Smooth muscle cell (in vitro differentiated cells): ENCODE measurements around the gene PNPLA2. TPM values are rescaled to one million over a fixed set of nuclear protein-coding genes. Genes with fewer than 3 reads are reported as not detected.

ENCODE experiments used
- DNase-seq: peaks from one replicate; lab custom pipeline; 2025; ENCODE audit not compliant: unreplicated experiment; lab: John Stamatoyannopoulos, UW
- H2AFZ ChIP-seq: fragments of 200-600 bp; sonication (generic); 2 replicates; pipeline ENCODE4 v1.6.0; 2016; ENCODE audit warnings: antibody characterized with exemption, low read depth, mild to moderate bottlenecking
- H3F3A ChIP-seq: fragments of 200-600 bp; sonication (generic); 2 replicates; pipeline ENCODE4 v1.6.0; 2017; ENCODE audit warnings: antibody characterized with exemption, low read depth
- H3K27ac ChIP-seq: fragments of 200-600 bp; sonication (generic); 2 replicates; pipeline ENCODE4 v1.5.1; 2016; ENCODE audit warnings: low read depth, mild to moderate bottlenecking
- H3K27me3 ChIP-seq: fragments of 200-600 bp; sonication (generic); 2 replicates; pipeline ENCODE4 v1.6.1; 2016; ENCODE audit warnings: low read depth, mild to moderate bottlenecking
- H3K36me3 ChIP-seq: fragments of 200-600 bp; sonication (generic); 2 replicates; pipeline ENCODE4 v1.5.1; 2016; ENCODE audit warnings: low read depth
- H3K4me1 ChIP-seq: fragments of 200-600 bp; sonication (generic); 2 replicates; pipeline ENCODE4 v1.5.1; 2016; ENCODE audit warnings: low read depth
- H3K4me2 ChIP-seq: fragments of 200-600 bp; sonication (generic); 2 replicates; pipeline ENCODE4 v1.6.0; 2016; ENCODE audit warnings: mild to moderate bottlenecking
- H3K4me3 ChIP-seq: fragments of 200-600 bp; sonication (generic); 2 replicates; pipeline ENCODE4 v1.5.1; 2016; ENCODE audit warnings: mild to moderate bottlenecking
- H3K79me2 ChIP-seq: fragments of 200-600 bp; sonication (generic); 2 replicates; pipeline ENCODE4 v1.6.0; 2016; ENCODE audit warnings: low read depth, mild to moderate bottlenecking
- H3K9ac ChIP-seq: fragments of 200-600 bp; sonication (generic); 2 replicates; pipeline ENCODE4 v1.6.0; 2016; ENCODE audit warnings: low read depth
- H3K9me3 ChIP-seq: fragments of 200-600 bp; sonication (generic); replicated peaks from 2 replicates; pipeline ENCODE4 v1.5.1; 2016; ENCODE audit warnings: low read depth
- H4K20me1 ChIP-seq: fragments of 200-600 bp; sonication (generic); 2 replicates; pipeline ENCODE4 v1.6.0; 2016; ENCODE audit warnings: low read depth
- WGBS: methylation state at CpG from one replicate; pipeline ENCODE4 v1.1.7; 2016; ENCODE audit warnings: low lambda C conversion rate; 5-methylcytosine and 5-hydroxymethylcytosine counted together
- polyA plus RNA-seq: library from polyadenylated mRNA; unstranded; fragments of >200 nt; fragmentation: Nextera tagmentation; extraction: Ambion mirVana; gene quantifications from 2 replicates; pipeline ENCODE4 v1.2.1, GENCODE V29; 2016
- total RNA-seq: library from RNA; depleted of rRNA; stranded (reverse); fragments of >200 nt; gene quantifications from 2 replicates; pipeline ENCODE4 v1.2.3, GENCODE V29; 2014
- TF ChIP-seq, protein P1 (sequence below): fragments of 200-600 bp; sonication (generic); IDR thresholded peaks from 2 replicates; pipeline ENCODE4 v1.5.1; 2017; ENCODE audit warnings: borderline replicate concordance, mild to moderate bottlenecking, antibody characterized with exemption; ENCODE audit not compliant: insufficient read depth, poor library complexity, severe bottlenecking

The PNPLA2 gene
- total and polyA plus RNA-seq, 2 experiments from 2014 or later: 12.4 to 26.4 TPM

GRCh38 chr11:771617-772204 lies 47.0 kb upstream of the PNPLA2 start:
- Histone ChIP-seq H3K79me2 (peaks cover 36% of the 10 kb centered on the region), H3F3A (peaks cover 3% of the 10 kb centered on the region), H3K4me2 (no peak overlapping the region), H2AFZ (no peak overlapping the region), H3K36me3 (no peaks in the 10 kb centered on the region), H3K4me1 (peaks cover 9% of the 10 kb centered on the region), H3K4me3 (no peak overlapping the region), H3K9me3 (no peaks in the 10 kb centered on the region), H4K20me1 (peaks cover 97% of the 10 kb centered on the region), H3K27me3 (no peaks in the 10 kb centered on the region), H3K27ac (no peak overlapping the region), H3K9ac (no peak overlapping the region)
- TF ChIP-seq, protein P1, sequence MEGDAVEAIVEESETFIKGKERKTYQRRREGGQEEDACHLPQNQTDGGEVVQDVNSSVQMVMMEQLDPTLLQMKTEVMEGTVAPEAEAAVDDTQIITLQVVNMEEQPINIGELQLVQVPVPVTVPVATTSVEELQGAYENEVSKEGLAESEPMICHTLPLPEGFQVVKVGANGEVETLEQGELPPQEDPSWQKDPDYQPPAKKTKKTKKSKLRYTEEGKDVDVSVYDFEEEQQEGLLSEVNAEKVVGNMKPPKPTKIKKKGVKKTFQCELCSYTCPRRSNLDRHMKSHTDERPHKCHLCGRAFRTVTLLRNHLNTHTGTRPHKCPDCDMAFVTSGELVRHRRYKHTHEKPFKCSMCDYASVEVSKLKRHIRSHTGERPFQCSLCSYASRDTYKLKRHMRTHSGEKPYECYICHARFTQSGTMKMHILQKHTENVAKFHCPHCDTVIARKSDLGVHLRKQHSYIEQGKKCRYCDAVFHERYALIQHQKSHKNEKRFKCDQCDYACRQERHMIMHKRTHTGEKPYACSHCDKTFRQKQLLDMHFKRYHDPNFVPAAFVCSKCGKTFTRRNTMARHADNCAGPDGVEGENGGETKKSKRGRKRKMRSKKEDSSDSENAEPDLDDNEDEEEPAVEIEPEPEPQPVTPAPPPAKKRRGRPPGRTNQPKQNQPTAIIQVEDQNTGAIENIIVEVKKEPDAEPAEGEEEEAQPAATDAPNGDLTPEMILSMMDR: no peak
- DNase-seq: no peak
- WGBS: 87% methylated on average over 15 of the region's 15 CpGs

GRCh38 chr11:772429-773390 lies 46.0 kb upstream of the PNPLA2 start:
- Histone ChIP-seq H3K27me3 (no peaks in the 10 kb centered on the region), H3K4me1 (peaks cover 9% of the 10 kb centered on the region), H3K4me2 (no peak overlapping the region), H3K9me3 (no peaks in the 10 kb centered on the region), H3K79me2 (peaks cover 44% of the 10 kb centered on the region), H3F3A (no peaks in the 10 kb centered on the region), H3K9ac (no peak overlapping the region), H4K20me1 (peaks cover 88% of the 10 kb centered on the region), H2AFZ (no peak overlapping the region), H3K36me3 (no peaks in the 10 kb centered on the region), H3K4me3 (no peak overlapping the region), H3K27ac (no peak overlapping the region)
- DNase-seq: no peak
- TF ChIP-seq, protein P1: no peak
- 96% methylated on average over 22 of the region's 34 CpGs for WGBS

DNA sequence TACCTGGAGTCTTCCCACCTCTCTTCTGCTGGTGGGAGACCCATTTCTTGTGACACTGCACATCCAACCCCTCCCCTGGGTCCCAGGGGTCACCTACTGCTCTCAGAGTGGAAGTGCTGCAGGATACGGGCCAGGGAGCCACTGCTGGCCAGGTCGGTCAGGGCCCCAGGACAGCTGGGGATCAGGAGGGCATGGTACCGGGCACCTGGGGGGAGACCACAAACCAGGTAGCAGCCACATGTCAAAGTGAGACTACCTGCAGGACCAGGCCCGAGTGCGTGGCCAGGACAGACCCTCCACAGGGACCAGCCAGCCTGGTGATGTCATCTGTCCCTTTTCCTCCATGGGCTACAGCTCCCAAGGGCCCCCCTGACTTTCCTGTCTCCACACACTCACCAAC lies 45.3 kb upstream of the PNPLA2 start:
- H3K79me2 ChIP-seq: peaks cover 51% of the 10 kb centered on the region
- H3K4me2 ChIP-seq: no peak overlapping the region
- H2AFZ ChIP-seq: no peak overlapping the region
- no peak overlapping the region for H3K4me3 ChIP-seq
- peaks cover 81% of the 10 kb centered on the region for H4K20me1 ChIP-seq
- TF ChIP-seq, protein P1: no peak
- no peak for DNase-seq
- H3K36me3 ChIP-seq: no peaks in the 10 kb centered on the region
- H3K9ac ChIP-seq: no peak overlapping the region
- H3K4me1 ChIP-seq: peaks cover 16% of the 10 kb centered on the region
- no peaks in the 10 kb centered on the region for H3F3A ChIP-seq
- WGBS: 97% methylated on average over 5 of the region's 5 CpGs
- no peak overlapping the region for H3K27ac ChIP-seq
- H3K9me3 ChIP-seq: no peaks in the 10 kb centered on the region
- H3K27me3 ChIP-seq: no peaks in the 10 kb centered on the region
